WTC11 (cell line): ENCODE results near the gene OR2D2. TPM values are rescaled to one million over a fixed set of nuclear protein-coding genes. Genes with fewer than 3 reads are reported as not detected.

Source experiments
- ATAC-seq: fragments of 200-7000 bp; cut with Tn5 transposase; 2 replicates; pipeline ENCODE4 v1.10.0; 2021; ENCODE audit warnings: mild to moderate bottlenecking, moderate library complexity
- CTCF ChIA-PET: fragments of 300-600 bp; sonication (Branson Sonifier 250); formaldehyde crosslinking; loops from one replicate; lab custom pipeline; 2021; ENCODE audit warnings: antibody characterized with exemption; lab: Charles Lee
- POLR2A ChIA-PET: fragments of 350-600 bp; sonication (Branson Sonifier 250); formaldehyde crosslinking; loops from one replicate; lab custom pipeline; 2021; ENCODE audit warnings: antibody characterized with exemption; lab: Charles Lee
- DNase-seq: peaks from one replicate; pipeline ENCODE4 v3.0.0; 2021; ENCODE audit warnings: low spot score
- H3K27ac Mint-ChIP-seq: 2 replicates; pipeline ENCODE4 v1.8.0; 2021; ENCODE audit warnings: mixed read lengths
- H3K27me3 Mint-ChIP-seq: 2 replicates; pipeline ENCODE4 v1.8.0; 2021; ENCODE audit warnings: low read depth, mild to moderate bottlenecking, moderate library complexity, mixed read lengths
- H3K36me3 Mint-ChIP-seq: 2 replicates; pipeline ENCODE4 v1.8.0; 2021; ENCODE audit warnings: mixed read lengths
- H3K4me1 Mint-ChIP-seq: 2 replicates; pipeline ENCODE4 v1.8.0; 2022; ENCODE audit warnings: mixed read lengths
- H3K4me3 Mint-ChIP-seq: 2 replicates; pipeline ENCODE4 v1.8.0; 2021; ENCODE audit warnings: mild to moderate bottlenecking, moderate library complexity, mixed read lengths
- H3K9me3 Mint-ChIP-seq: 2 replicates; pipeline ENCODE4 v1.8.0; 2021; ENCODE audit warnings: mixed read lengths
- AFF4 ChIP-seq: sonication (generic); formaldehyde crosslinking; IDR thresholded peaks from 2 replicates; pipeline ENCODE4 v1.8.1; 2023; ENCODE audit warnings: mild to moderate bottlenecking, missing genetic modification reagents, borderline replicate concordance
- CBFB ChIP-seq: sonication (generic); formaldehyde crosslinking; IDR thresholded peaks from 2 replicates; pipeline ENCODE4 v1.8.1; 2022; ENCODE audit warnings: mild to moderate bottlenecking, low read depth, missing genetic modification reagents
- CDX4 ChIP-seq: fragments of 250-450 bp; sonication (Bioruptor Pico); IDR thresholded peaks from 2 replicates; pipeline ENCODE4 v1.9.0; 2021; ENCODE audit warnings: moderate library complexity, mild to moderate bottlenecking, inconsistent platforms, borderline replicate concordance
- CREM ChIP-seq: sonication (generic); formaldehyde crosslinking; IDR thresholded peaks from 2 replicates; pipeline ENCODE4 v1.8.1; 2022; ENCODE audit warnings: mild to moderate bottlenecking, missing genetic modification reagents, moderate library complexity
- CTCF ChIP-seq: fragments of 200-600 bp; IDR thresholded peaks from 2 replicates; pipeline ENCODE4 v1.8.0; 2022; ENCODE audit warnings: antibody characterized with exemption
- E2F4 ChIP-seq: sonication (generic); formaldehyde crosslinking; IDR thresholded peaks from 2 replicates; pipeline ENCODE4 v1.8.1; 2022; ENCODE audit warnings: low read depth, mild to moderate bottlenecking, moderate library complexity, missing genetic modification reagents, borderline replicate concordance
- FOXP4 ChIP-seq: sonication (generic); formaldehyde crosslinking; IDR thresholded peaks from 2 replicates; pipeline ENCODE4 v1.8.0; 2022; ENCODE audit warnings: mild to moderate bottlenecking, missing genetic modification reagents
- GABPB1 ChIP-seq: sonication (generic); formaldehyde crosslinking; IDR thresholded peaks from 2 replicates; pipeline ENCODE4 v1.8.1; 2023; ENCODE audit warnings: mild to moderate bottlenecking, missing genetic modification reagents
- HMGA2 ChIP-seq: fragments of 250-450 bp; sonication (Bioruptor Pico); IDR thresholded peaks from 2 replicates; pipeline ENCODE4 v1.4.0; 2021; ENCODE audit warnings: mild to moderate bottlenecking, moderate library complexity
- MAX ChIP-seq: sonication (generic); formaldehyde crosslinking; IDR thresholded peaks from 2 replicates; pipeline ENCODE4 v1.8.0; 2022; ENCODE audit warnings: mild to moderate bottlenecking, missing genetic modification reagents
- NR1H2 ChIP-seq: sonication (generic); formaldehyde crosslinking; IDR thresholded peaks from 2 replicates; pipeline ENCODE4 v1.9.0; 2021; ENCODE audit warnings: mild to moderate bottlenecking, moderate library complexity, missing genetic modification reagents
- NR2C2 ChIP-seq: sonication (generic); formaldehyde crosslinking; IDR thresholded peaks from 2 replicates; pipeline ENCODE4 v1.8.0; 2022; ENCODE audit warnings: mild to moderate bottlenecking, missing genetic modification reagents
- PRDM15 ChIP-seq: sonication (generic); formaldehyde crosslinking; IDR thresholded peaks from 2 replicates; pipeline ENCODE4 v1.8.0; 2022; ENCODE audit warnings: missing genetic modification reagents
- TEAD1 ChIP-seq: sonication (generic); formaldehyde crosslinking; IDR thresholded peaks from 2 replicates; pipeline ENCODE4 v1.8.0; 2022; ENCODE audit warnings: mild to moderate bottlenecking, missing genetic modification reagents
- ZNF121 ChIP-seq: sonication (generic); formaldehyde crosslinking; IDR thresholded peaks from 2 replicates; pipeline ENCODE4 v1.8.0; 2023; ENCODE audit warnings: missing genetic modification reagents
- ZNF263 ChIP-seq: sonication (generic); formaldehyde crosslinking; IDR thresholded peaks from 2 replicates; pipeline ENCODE4 v1.8.1; 2022; ENCODE audit warnings: low read depth, mild to moderate bottlenecking, moderate library complexity, missing genetic modification reagents
- ZNF423 ChIP-seq: fragments of 250-450 bp; sonication (Bioruptor Pico); IDR thresholded peaks from 2 replicates; pipeline ENCODE4 v2.1.2; 2022; ENCODE audit warnings: mild to moderate bottlenecking, moderate library complexity
- total RNA-seq: library from RNA; stranded (reverse); gene quantifications from 3 replicates; pipeline ENCODE4 v1.2.3, GENCODE V29; 2021

Gene OR2D2
- total RNA-seq, 1 experiment from 2014 or later, result 0.26 TPM

- H3K9me3 Mint-ChIP-seq, result peaks cover 65% of the 10 kb centered on the region
- H3K4me3 Mint-ChIP-seq, result no peak overlapping the region
- no peaks in the 10 kb centered on the region for H3K27me3 Mint-ChIP-seq
- no peak for DNase-seq
- H3K4me1 Mint-ChIP-seq, result peaks cover 11% of the 10 kb centered on the region
- ChIA-PET POLR2A (no interaction called here), CTCF (no interaction called here)
- no peak for ATAC-seq
- TF ChIP-seq HMGA2 (CRISPR knock-in tag), result no peak
- TF ChIP-seq MAX (CRISPR knock-in tag), result no peak
- no peak for TF ChIP-seq CREM
- TF ChIP-seq CTCF, result no peak
- no peak for TF ChIP-seq GABPB1 (CRISPR knock-in tag)
- no peak for TF ChIP-seq CBFB (CRISPR knock-in tag)
- TF ChIP-seq PRDM15, result no peak
- TF ChIP-seq E2F4, result no peak
- no peak for TF ChIP-seq CDX4 (CRISPR knock-in tag)
- TF ChIP-seq NR1H2 (CRISPR knock-in tag), result no peak
- TF ChIP-seq ZNF121 (CRISPR knock-in tag), result no peak
- TF ChIP-seq ZNF263 (CRISPR knock-in tag), result no peak
- no peak overlapping the region for H3K27ac Mint-ChIP-seq
- peaks cover 21% of the 10 kb centered on the region for H3K36me3 Mint-ChIP-seq
Measured at GRCh38 chr11:6850526-6850925, 41.8 kb downstream of the OR2D2 start.

GRCh38 chr11:6845383-6845782 is 46.9 kb downstream of the OR2D2 start, which contains the start of gene OR10A5:
OR10A5 (plus strand) TSS chr11:6845683; CDS start chr11:6845683, 0 bp downstream.
- no peak for ATAC-seq
- H3K27me3 Mint-ChIP-seq, result no peaks in the 10 kb centered on the region
- ChIA-PET POLR2A (interaction anchor here (0.5 kb wide), 1 partner anchor 143 kb away, joined by 3 read pairs; no protein-coding TSS in a partner anchor), CTCF (no interaction called here)
- H3K36me3 Mint-ChIP-seq, result peaks cover 4% of the 10 kb centered on the region; the same call in 1 of the 2 replicates
- no peak within 1 kb of the TSS for H3K4me3 Mint-ChIP-seq
- no peak for DNase-seq
- H3K4me1 Mint-ChIP-seq, result peaks cover 24% of the 10 kb centered on the region
- no peak within 1 kb of the TSS for H3K27ac Mint-ChIP-seq
- H3K9me3 Mint-ChIP-seq, result peaks cover 48% of the 10 kb centered on the region
- TF ChIP-seq TEAD1 (CRISPR knock-in tag) (no peak), ZNF423 (CRISPR knock-in tag) (no peak), CDX4 (CRISPR knock-in tag) (no peak), FOXP4 (no peak), AFF4 (CRISPR knock-in tag) (no peak), GABPB1 (CRISPR knock-in tag) (no peak), NR2C2 (no peak), CTCF (no peak)
